T-cell (primary cell): ENCODE results near the gene INPP5A. TPM values are rescaled to one million over a fixed set of nuclear protein-coding genes. Genes with fewer than 3 reads are reported as not detected.
A peak's percentile ranks its signal among the peaks of the same experiment; 100 is the strongest.

ENCODE experiments used
- ATAC-seq, 4 experiments: fragments of 200-7000 bp in 3 of 4; fragments of 150-1000 bp in 1 of 4; cut with Tn5 transposase; replicated peaks in 1 of 4; 1 replicate in 3 of 4; 2 replicates in 1 of 4; pipeline ENCODE4 v1.10.0; 2021; ENCODE audit warnings: moderate library complexity in 3 of 4, mild to moderate bottlenecking in 2 of 4, moderate number of reproducible peaks in 1 of 4
- CTCF ChIA-PET, 2 donors: fragments of 300-600 bp; sonication (Branson Sonifier 250); formaldehyde crosslinking; loops; one replicate each; lab custom pipeline; 2022; ENCODE audit warnings: antibody characterized with exemption in 2 of 2; lab: Charles Lee
- POLR2A ChIA-PET, 2 donors: fragments of 300-600 bp; sonication (Branson Sonifier 250); formaldehyde crosslinking; loops; one replicate each; lab custom pipeline; 2022; ENCODE audit warnings: antibody characterized with exemption in 2 of 2; lab: Charles Lee
- DNase-seq, 35 experiments: peaks; one replicate each; pipeline versions ENCODE4 v3.0.0 to v3.0.0-alpha.2; 2013 to 2023
- H3K27ac ChIP-seq: one replicate; pipeline ENCODE4 v1.5.1; 2013; ENCODE audit warnings: low read length
- H3K27me3 ChIP-seq, 2 experiments: replicated peaks in 1 of 2; 1 replicate in 1 of 2; 2 replicates in 1 of 2; pipeline versions ENCODE4 v1.6.1 to v1.7.0; 2013; ENCODE audit warnings: low read length in 1 of 2, mixed read lengths in 1 of 2; ENCODE audit not compliant: control insufficient read depth in 2 of 2, insufficient read depth in 2 of 2; ENCODE audit errors: extremely low read depth in 1 of 2
- H3K36me3 ChIP-seq, 2 donors: 1 replicate in 1 of 2; 2 replicates in 1 of 2; pipeline versions ENCODE4 v1.6.1 to v1.7.0; 2013; ENCODE audit warnings: low read length in 1 of 2; ENCODE audit not compliant: control insufficient read depth in 2 of 2, insufficient read depth in 1 of 2; ENCODE audit errors: extremely low read depth in 1 of 2
- H3K4me1 ChIP-seq, 2 experiments: 1 replicate in 1 of 2; 2 replicates in 1 of 2; pipeline versions ENCODE4 v1.6.1 to v1.7.0; 2013; ENCODE audit warnings: low read length in 2 of 2, mixed read lengths in 1 of 2; ENCODE audit not compliant: insufficient read depth in 2 of 2, control insufficient read depth in 1 of 2; ENCODE audit errors: extremely low read depth in 1 of 2
- H3K4me3 ChIP-seq, 2 donors: 1 replicate in 1 of 2; 2 replicates in 1 of 2; pipeline versions ENCODE4 v1.5.1 to v1.7.0; 2013; ENCODE audit warnings: mild to moderate bottlenecking in 2 of 2, low read length in 1 of 2, moderate library complexity in 1 of 2; ENCODE audit not compliant: control insufficient read depth in 1 of 2; ENCODE audit errors: extremely low read depth in 1 of 2
- H3K9me3 ChIP-seq: 2 replicates; pipeline ENCODE4 v1.7.0; 2013
- H3K27ac Mint-ChIP-seq, 2 donors: one replicate each; pipeline ENCODE4 v1.8.0; 2020 to 2021; ENCODE audit warnings: mild to moderate bottlenecking in 2 of 2, mixed read lengths in 2 of 2
- H3K27me3 Mint-ChIP-seq, 2 donors: one replicate each; pipeline ENCODE4 v1.8.0; 2021 to 2022; ENCODE audit warnings: mixed read lengths in 2 of 2
- H3K36me3 Mint-ChIP-seq: one replicate; pipeline ENCODE4 v1.8.0; 2021; ENCODE audit warnings: mixed read lengths
- H3K4me1 Mint-ChIP-seq, 3 donors: one replicate each; pipeline ENCODE4 v1.8.0; 2020 to 2022; ENCODE audit warnings: mixed read lengths in 3 of 3, mild to moderate bottlenecking in 1 of 3
- H3K4me3 Mint-ChIP-seq, 3 donors: one replicate each; pipeline ENCODE4 v1.8.0; 2020 to 2022; ENCODE audit warnings: mild to moderate bottlenecking in 3 of 3, mixed read lengths in 3 of 3, moderate library complexity in 3 of 3
- H3K9me3 Mint-ChIP-seq, 3 donors: one replicate each; pipeline ENCODE4 v1.8.0; 2020 to 2022; ENCODE audit warnings: mixed read lengths in 3 of 3
- WGBS: methylation state at CpG from one replicate; pipeline ENCODE4 v1.1.5; 2013; ENCODE audit warnings: missing lambda C conversion rate; ENCODE audit not compliant: insufficient coverage; 5-methylcytosine and 5-hydroxymethylcytosine counted together
- total RNA-seq, 35 experiments: library from RNA in 6 of 35; stranded (reverse) in 6 of 35; fragments of 120-200 nt in 1 of 35; gene quantifications; one replicate each; pipeline versions ENCODE4 v1.2.1 to v1.2.4 and lab custom pipeline; 2013 to 2026

Gene INPP5A
- total RNA-seq, 5 donors from 2014 or later (not counting 1 experiment from before 2014, with no cell fraction given) = 20.9 to 23.1 (median 22.9) TPM

- no peaks in the 10 kb centered on the region for H3K9me3 ChIP-seq
- no peak for ATAC-seq
Observed at GRCh38 chr10:132512693-132513345, 24.8 kb upstream of the INPP5A start.

GRCh38 chr10:132514821-132515520 is 22.6 kb upstream of the INPP5A start:
- ChIA-PET POLR2A (no interaction called here), CTCF (no interaction called here)
- DNase-seq (no peak), ATAC-seq (peak in 2 of 4 experiments; percentile 32 to 45)
- H3K9me3 Mint-ChIP-seq = peaks cover 0 to 4% (median 3%) of the 10 kb centered on the region in 3 donors
- WGBS = 54% methylated on average over 17 of the region's 21 CpGs
- H3K27me3 Mint-ChIP-seq = peaks cover 0 to 2% of the 10 kb centered on the region in 2 donors
- peaks cover 0 to 36% of the 10 kb centered on the region in 2 experiments for H3K27me3 ChIP-seq
- no peak overlapping the region for H3K27ac ChIP-seq
- peak overlapping the region in 1 of 2 donors; percentile 11 for H3K27ac Mint-ChIP-seq
- H3K36me3 ChIP-seq = no peaks in the 10 kb centered on the region
- H3K4me1 ChIP-seq = peaks cover 0 to 4% of the 10 kb centered on the region in 2 experiments
- H3K4me3 Mint-ChIP-seq = no peak overlapping the region
- H3K4me1 Mint-ChIP-seq = no peaks in the 10 kb centered on the region
- H3K4me3 ChIP-seq = no peak overlapping the region
- H3K36me3 Mint-ChIP-seq = no peaks in the 10 kb centered on the region
- H3K9me3 ChIP-seq = no peaks in the 10 kb centered on the region

More at GRCh38 chr10:132512693-132513345, 24.8 kb upstream of the INPP5A start:
- DNase-seq = no peak
- ChIA-PET POLR2A (no interaction called here), CTCF (no interaction called here)
- no peaks in the 10 kb centered on the region for H3K36me3 Mint-ChIP-seq
- WGBS = 65% methylated on average over 4 of the region's 9 CpGs
- no peak overlapping the region for H3K4me3 Mint-ChIP-seq
- Histone ChIP-seq H3K4me3 (no peak overlapping the region), H3K36me3 (no peaks in the 10 kb centered on the region), H3K4me1 (peaks cover 0 to 4% of the 10 kb centered on the region in 2 experiments), H3K27me3 (peaks cover 0 to 16% of the 10 kb centered on the region in 2 experiments), H3K27ac (no peak overlapping the region)
- no peak overlapping the region for H3K27ac Mint-ChIP-seq
- no peaks in the 10 kb centered on the region for H3K27me3 Mint-ChIP-seq
- no peaks in the 10 kb centered on the region for H3K4me1 Mint-ChIP-seq
- H3K9me3 Mint-ChIP-seq = peaks cover 0 to 4% (median 3%) of the 10 kb centered on the region in 3 donors

GRCh38 chr10:132515811-132516726 is 21.5 kb upstream of the INPP5A start:
- peaks cover 0 to 47% of the 10 kb centered on the region in 2 experiments for H3K27me3 ChIP-seq
- peaks cover 0 to 5% of the 10 kb centered on the region in 2 donors for H3K27me3 Mint-ChIP-seq
- no peaks in the 10 kb centered on the region for H3K4me1 Mint-ChIP-seq
- POLR2A ChIA-PET = no interaction called here
- CTCF ChIA-PET = no interaction called here
- H3K4me1 ChIP-seq = peaks cover 0 to 4% of the 10 kb centered on the region in 2 experiments
- H3K4me3 ChIP-seq = no peak overlapping the region
- no peaks in the 10 kb centered on the region for H3K9me3 ChIP-seq
- no peaks in the 10 kb centered on the region for H3K36me3 Mint-ChIP-seq
- ATAC-seq (no peak), DNase-seq (no peak)
- H3K4me3 Mint-ChIP-seq = no peak overlapping the region
- H3K36me3 ChIP-seq = no peaks in the 10 kb centered on the region
- no peak overlapping the region for H3K27ac ChIP-seq
- WGBS = 77% methylated on average over 17 of the region's 19 CpGs
- no peak overlapping the region for H3K27ac Mint-ChIP-seq
- H3K9me3 Mint-ChIP-seq = peaks cover 0 to 4% (median 3%) of the 10 kb centered on the region in 3 donors

- Histone ChIP-seq H3K9me3 (no peaks in the 10 kb centered on the region), H3K36me3 (no peaks in the 10 kb centered on the region), H3K27ac (no peak overlapping the region), H3K4me3 (no peak overlapping the region), H3K27me3 (peaks cover 0 to 55% of the 10 kb centered on the region in 2 experiments), H3K4me1 (peaks cover 0 to 4% of the 10 kb centered on the region in 2 experiments)
- DNase-seq = no peak
- Mint-ChIP-seq H3K9me3 (peaks cover 0 to 4% (median 3%) of the 10 kb centered on the region in 3 donors), H3K4me3 (no peak overlapping the region), H3K27me3 (peaks cover 0 to 5% of the 10 kb centered on the region in 2 donors), H3K27ac (no peak overlapping the region), H3K36me3 (no peaks in the 10 kb centered on the region), H3K4me1 (no peaks in the 10 kb centered on the region)
- ChIA-PET CTCF (no interaction called here), POLR2A (no interaction called here)
- ATAC-seq = no peak
- 87% methylated on average over 34 of the region's 37 CpGs for WGBS
Observed at GRCh38 chr10:132516771-132517725, 20.5 kb upstream of the INPP5A start.

- no peak overlapping the region for H3K27ac Mint-ChIP-seq
- H3K9me3 ChIP-seq = no peaks in the 10 kb centered on the region
- no peak overlapping the region for H3K4me3 ChIP-seq
- peaks cover 0 to 5% of the 10 kb centered on the region in 2 donors for H3K27me3 Mint-ChIP-seq
- H3K27ac ChIP-seq = no peak overlapping the region
- H3K36me3 Mint-ChIP-seq = no peaks in the 10 kb centered on the region
- H3K4me3 Mint-ChIP-seq = no peak overlapping the region
- H3K9me3 Mint-ChIP-seq = peaks cover 0 to under 1% (median 0%) of the 10 kb centered on the region in 3 donors
- no peaks in the 10 kb centered on the region for H3K36me3 ChIP-seq
- H3K4me1 Mint-ChIP-seq = no peaks in the 10 kb centered on the region
- H3K4me1 ChIP-seq = peaks cover 0 to 4% of the 10 kb centered on the region in 2 experiments
- H3K27me3 ChIP-seq = peaks cover 0 to 64% of the 10 kb centered on the region in 2 experiments
- no peak for DNase-seq
- CTCF ChIA-PET = no interaction called here
- ATAC-seq = no peak
- POLR2A ChIA-PET = no interaction called here
- 87% methylated on average over 8 of the region's 16 CpGs for WGBS
Observed at GRCh38 chr10:132517951-132518521, 19.6 kb upstream of the INPP5A start.
